Activated CD8-positive, alpha-beta memory T cell treated with anti-CD3 and anti-CD28 coated beads, Interleukin-2, amount 50 U/mL, for 48 hours (primary cell): ENCODE results near the gene DNAJB1.
"Not testable (repeated sequence)": the region's sequence is repeated elsewhere in the genome, so short reads cannot be mapped to it uniquely, and the experiment has no call there.

Experiments
- DNase-seq: peaks from one replicate; pipeline ENCODE4 v3.0.0-alpha.2; 2020

DNAJB1 gene

DNA sequence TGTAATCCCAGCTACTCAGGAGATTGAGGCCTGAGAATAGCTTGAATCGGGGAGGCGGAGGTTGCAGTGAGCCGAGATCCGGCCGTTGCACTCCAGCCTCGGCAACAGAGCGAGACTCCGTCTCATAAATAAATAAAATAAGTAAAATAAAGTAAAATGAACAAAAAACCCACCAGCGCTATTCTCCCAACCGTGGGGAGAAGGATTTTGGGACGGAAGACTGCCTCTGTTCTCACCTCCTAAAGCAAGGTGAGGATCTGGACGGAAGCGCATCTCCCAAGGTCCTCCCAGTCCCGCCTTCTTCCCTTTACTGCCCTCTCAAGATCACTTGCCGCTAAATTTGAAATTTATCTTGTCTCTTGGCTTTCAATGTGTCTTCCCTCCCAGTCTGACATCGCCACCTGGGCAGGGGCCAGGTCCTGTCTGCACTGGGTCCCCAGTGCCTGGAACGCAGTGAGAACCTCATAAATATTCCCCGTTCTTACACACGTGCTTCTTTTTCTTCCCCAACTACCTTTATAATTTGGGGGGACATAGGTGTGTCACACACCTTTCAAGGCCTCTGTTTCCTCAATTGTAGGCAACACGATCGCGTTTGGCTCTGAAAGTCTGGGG is 1.2 kb upstream of the DNAJB1 start:
- DNase-seq = no peak

DNA sequence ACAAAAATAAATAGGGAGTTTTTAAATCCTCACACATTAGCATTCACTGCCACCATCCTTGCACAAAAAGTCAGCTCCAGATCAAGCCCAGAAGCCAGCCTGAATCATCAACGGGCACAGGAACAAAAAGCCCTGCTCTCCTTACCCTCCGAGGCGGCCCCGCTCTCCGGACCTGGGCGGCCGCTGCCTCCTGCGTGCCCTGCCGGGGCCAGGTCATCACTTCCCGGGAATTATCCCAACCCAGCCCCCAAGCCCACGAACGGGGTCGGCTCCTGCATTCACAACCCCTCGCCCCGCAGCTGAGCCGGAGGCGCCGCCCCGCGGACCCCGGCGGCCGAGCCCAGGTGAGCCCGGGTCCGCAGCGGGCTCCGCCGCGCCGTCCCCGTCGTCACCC is 754 bp downstream of the DNAJB1 start:
- DNase-seq = no peak

DNA sequence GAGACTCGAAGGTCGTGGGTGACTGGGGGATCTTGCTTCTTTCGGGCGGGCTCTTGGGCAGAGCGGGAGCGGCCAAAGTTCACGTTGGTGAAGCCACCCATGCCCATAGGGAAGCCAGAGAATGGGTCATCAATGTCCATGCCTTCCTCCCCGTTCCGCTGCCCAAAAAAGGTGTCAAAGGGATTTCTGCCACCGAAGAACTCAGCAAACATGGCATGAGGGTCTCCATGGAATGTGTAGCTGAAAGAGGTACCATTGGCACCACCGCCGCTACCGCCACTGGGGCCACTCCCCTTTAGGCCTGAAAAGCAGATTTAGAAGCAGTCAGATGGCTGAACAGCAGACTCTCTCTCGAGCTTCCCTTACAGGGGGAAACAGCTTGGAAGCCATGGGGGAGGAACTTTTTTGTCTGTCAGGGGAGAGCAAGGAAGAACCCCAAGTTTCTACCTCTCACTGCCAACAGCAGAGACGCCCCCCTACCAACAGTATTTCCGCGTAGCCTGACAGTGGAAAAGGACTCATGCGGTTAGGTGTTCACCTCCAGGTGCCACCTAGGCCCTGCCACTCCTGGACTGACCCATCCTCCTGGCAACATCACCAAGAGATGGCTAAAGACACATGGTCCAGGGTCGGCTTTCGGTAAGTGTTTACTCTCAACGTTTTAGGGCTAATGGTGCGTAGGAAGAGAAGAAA is 1.3 kb downstream of the DNAJB1 start:
- DNase-seq = no peak

DNA sequence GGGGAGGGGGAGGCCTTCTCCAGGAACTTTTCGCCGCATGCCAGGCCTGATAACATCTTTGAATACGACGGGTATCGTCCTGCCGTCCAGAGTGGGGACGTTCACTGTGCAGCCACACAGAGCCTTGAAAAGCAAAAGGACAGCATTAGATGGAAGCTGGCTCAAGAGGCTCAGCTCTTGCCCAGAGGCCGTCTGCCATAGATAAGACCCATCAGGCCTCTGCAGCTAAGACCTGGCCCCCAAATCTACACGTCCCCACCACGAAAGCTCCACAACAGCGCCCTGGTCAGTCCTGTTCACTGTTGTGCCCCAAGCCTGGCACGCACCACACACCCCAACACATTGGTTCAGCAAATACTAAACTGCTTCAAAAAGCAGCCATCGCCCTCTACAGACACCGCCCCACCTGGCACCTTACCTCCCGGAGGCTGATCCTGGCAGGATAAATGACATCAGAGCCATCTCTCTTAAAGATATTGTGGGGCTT is 2.1 kb downstream of the DNAJB1 start:
- DNase-seq = no peak

DNA sequence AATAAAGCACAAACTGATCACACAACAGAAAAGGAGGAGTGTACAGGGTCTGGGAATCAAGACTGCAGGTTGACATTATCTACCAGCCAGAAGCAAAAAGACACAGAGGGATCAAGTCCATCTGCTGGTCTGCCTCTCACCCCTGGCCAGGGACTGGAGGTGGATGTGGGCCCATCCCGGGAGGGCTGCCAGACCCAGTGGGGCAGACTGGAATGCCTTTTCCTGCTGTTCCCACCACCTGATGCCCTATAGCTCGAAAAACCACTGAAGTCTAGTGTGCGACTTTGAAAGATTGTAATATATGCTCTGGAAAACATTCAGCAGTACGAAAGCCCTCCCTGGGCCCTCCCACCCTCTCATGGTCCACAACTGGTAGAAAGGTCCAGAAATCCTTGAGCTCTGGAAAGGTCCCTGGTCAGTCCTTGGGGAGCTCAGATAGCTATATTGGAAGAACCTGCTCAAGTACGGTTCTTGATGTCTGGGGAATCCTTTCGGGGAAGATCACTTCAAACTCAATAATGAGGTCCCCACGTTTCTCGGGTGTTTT is 2.6 kb downstream of the DNAJB1 start:
- no peak for DNase-seq

DNA sequence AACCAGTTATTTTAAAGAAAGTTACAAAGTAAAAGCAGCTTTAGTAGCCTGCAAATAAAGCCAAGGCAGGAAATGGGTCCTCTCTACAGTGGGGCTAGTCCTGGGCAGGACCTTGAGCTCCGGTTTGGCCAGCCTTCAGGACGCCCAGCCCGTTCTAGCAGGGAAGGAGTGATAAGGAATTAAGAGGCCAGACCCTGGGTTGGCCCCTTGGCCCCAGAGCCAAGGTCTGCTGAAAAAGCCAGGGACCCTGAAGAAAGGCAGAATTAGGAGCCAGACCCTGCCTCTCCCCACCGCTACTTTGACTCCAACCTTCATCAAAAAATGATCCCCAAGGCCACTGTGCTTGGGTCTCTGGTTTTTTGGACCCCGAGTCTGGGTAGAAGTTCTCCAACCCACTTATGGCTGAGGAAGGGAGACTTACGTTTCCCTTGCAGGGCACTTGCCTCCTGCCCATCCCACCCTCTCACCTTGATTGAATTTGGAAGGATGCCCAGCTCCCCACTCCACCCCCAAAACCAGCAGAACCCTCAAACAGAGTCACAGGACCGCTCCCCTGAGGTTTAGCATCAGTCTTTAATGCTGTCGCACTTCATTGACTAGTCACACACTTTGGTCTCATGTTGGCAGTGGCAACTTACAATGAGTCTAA is 3.9 kb downstream of the DNAJB1 start:
- no peak for DNase-seq

DNA sequence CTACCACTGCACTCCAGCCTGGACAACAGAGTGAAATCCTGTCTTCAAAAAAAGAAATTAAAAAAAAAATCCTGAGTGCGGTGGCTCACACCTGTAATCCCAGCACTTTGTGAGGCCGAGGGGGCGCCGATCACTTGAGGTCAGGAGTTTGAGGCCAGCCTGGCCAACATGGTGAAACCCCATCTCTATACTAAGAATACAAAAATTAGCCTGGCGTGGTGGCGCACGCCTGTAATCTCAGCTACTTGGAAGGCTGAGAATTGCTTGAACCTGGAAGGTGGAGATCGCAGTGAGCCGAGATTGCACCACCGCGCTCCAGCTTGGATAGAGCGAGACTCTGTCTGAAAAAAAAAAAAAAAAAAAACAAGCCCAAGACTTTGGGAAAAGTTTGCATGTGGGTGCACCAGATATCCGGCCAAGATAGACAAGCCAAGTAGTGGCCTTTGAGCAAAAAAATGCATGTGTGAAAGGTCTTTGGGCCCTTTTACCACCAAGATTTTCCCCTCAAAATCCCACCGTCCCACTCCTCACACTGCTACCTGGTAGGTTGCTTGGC is 5.7 kb downstream of the DNAJB1 start:
- no peak for DNase-seq

DNA sequence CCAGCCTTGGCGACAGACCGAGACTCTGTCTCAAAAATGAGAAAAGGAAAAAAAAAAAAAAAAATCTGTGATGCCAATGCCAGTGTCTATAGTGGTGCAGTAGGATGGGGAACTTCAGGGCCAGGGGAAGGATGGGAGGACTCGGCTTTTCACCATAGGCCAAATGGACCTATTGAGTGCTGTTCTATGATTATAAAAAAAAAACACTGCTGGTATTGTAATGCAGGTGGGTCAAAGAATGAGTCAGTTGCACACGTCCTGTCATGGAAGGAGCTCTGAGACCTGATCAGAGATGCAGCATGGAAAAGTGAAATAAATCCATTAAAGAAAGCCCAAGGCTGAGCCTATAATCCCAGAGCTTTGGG is 7.0 kb downstream of the DNAJB1 start:
- DNase-seq = no peak

DNA sequence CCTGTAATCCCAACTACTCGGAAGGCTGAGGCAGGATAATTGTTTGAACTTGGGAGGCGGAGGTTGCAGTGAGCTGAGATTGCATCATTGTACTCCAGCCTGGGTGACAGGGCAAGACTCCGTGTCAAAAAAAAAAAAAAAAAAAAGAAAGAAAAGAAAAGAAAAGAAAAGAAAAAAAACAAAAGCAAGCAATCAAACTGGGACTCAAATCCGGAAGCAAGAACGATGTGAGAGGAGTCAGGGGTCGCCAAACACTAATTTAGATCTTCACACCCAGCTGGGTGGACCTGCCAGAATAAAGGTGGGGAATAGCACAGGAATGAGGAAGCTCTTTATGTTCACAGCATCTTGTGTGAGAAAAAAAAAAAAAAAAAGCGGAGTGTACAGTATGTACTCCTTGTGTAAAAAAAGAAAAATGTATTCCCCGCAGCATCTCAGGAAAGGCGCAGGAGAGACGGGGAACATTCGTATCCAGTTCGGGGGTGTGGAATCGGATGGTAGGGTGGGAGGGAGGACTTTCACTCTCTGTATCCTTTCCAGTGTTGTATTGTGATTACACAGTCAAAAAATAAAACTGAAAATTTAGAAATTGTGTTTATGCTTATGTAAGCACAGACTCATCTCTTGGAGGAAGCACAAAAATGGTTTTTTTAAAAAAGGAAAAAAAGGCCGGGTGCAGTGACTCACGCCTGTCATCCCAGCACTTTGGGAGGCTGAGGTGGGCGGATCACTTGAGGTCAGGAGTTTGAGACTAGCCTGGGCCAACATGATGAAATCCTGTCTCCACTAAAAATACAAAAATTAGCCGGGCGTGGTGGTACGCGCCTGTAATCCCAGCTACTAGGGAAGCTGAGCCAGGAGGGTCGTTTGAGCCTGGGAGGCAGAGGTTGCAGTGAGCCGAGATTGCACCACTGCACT is 7.6 kb downstream of the DNAJB1 start:
- DNase-seq = no peak

DNA sequence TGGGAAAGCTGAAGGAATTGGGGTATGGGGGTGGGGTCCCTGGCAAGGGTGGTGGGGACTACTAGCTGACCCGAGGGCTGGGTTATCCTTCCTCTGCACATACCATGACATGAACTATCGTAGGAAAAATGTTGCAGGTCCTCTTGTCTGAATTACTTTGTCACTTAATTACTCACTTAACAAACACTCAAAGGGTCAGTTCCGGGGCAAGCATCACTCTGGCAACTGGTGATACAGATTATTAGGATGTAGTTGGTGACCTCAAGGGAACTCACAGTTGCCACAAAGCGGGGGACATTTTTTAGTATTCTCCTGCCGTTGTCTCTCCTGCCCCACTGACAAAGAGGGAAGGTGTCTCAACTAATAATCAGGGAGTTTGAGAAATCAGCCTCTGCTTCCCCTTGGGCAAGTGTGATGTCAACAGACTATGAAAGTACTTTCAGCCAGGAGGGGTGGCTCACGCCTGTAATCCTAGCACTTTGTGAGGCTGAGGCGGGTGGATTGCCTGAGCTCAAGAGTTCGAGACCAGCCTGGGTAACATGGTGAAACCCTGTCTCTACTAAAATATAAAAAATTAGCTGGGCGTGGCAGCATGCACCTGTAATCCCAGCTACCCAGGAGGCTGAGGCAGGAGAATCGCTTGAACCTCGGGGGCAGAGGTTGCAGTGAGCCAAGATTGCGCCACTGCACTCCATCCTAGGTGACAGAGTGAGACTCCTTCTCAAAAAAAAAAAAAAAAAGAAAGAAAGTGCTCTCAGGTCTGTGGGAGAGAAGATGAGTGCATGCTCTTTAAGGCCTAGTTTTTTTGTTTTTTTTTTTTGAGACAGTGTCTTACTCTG is 10.3 kb downstream of the DNAJB1 start:
- DNase-seq = no peak

DNA sequence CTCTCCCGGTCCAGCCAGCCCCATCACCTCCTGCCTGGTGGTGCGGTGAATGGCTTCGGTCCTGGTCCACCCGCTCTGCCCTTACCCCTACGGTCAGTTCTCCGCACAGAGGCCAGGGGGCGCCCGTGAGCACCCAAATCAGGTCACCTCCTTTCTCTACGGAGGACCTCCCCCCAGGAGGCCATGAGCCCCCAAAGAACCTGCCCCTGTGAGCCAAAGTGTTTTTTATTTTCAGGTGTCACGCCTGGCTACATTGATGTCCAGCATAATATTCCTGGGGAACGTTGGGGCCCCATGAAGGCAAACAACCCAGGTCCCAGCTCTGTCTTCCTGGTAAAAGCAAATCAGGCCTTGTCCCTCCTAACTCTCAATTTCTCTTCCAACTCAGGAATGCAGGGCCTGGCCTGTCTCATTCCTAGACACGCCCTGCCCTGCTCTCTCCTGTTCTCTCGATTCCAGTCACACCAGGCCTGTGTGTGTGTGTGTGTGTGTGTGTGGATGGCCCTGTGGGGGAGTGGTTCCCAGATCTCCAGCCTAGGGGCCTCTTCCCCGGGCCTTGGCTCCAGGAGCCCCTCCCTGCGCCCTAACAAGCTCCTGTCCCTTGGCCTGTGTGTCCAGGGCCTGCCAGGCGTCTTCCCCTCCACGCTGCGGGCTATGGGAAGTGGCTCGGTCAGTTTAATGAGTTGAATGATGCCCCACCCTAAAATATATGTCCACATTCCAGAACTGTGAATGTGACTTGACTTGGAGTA is 12.5 kb downstream of the DNAJB1 start:
- peak; percentile 93 for DNase-seq

DNA sequence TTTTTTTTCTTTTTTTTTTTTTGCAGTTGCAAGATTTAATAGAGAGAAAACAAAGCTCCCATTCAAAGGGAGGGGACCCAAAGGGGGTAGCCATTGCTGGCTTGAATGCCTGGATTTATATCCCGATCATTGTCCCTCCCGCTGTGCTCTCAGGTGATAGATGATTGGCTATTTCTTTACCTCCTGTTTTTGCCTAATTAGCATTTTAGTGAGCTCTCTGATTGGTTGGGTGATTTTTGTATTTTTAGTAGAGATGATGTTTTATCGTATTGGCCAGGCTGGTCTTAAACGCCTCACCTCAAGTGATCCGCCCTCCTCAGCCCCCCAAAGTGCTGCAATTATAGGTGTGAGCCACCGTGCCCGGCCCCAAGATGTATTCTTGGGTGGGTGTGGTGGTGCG is 13.6 kb downstream of the DNAJB1 start:
- not testable (repeated sequence) for DNase-seq

DNA sequence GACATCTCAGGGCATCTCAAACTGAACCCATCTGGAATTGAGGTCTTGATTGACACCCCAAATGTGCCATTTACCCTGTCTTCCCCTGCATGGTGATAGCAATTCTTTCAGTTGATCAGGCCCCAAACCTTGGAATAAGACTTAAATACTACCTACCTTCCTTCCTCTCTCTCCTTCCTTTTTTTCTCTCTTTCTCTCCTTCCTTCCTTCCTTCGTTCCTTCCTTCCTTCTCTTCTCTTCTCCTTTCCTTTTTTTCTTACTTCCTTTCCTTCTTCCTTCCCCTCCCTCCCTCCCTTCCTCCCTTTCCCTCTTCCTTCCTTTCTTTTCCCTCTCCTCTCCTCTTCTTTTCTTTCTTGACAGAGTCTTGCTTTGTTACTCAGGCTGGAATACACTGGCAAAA is 14.9 kb downstream of the DNAJB1 start:
- DNase-seq = no peak

DNA sequence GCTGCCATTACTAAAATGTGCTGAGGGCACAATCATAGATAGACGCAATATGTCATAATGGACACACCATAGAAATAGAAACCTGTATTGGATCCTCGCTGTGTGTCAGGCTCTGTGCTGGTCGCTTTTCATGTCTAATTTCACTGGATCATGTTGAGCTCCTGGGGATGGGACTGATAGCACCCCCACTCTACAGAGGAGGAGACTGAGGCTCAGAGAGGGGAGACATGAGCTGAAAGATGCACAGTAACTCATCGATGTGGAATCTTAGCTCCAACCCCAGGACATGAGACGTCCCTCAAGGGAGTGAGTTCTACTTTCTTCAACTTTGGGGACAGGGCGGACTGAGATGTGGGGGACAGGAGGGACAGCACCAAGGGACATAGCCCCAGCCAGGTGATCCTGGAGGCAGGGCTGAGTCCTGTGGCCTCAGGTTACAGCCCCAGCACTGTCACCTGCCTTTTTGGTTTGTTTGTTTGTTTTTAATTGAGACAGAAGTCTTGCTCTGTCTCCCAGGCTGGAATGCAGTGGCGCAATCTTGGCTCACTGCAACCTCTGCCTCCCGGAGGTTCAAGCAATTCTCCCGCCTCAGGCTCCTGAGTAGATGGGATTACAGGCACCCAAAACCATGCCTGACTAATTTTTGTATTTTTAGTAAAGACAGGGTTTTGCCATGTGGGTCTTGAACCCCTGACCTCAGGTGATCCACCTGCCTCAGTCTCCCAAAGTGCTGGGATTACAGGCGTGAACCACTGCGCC is 15.7 kb downstream of the DNAJB1 start:
- DNase-seq = no peak

DNA sequence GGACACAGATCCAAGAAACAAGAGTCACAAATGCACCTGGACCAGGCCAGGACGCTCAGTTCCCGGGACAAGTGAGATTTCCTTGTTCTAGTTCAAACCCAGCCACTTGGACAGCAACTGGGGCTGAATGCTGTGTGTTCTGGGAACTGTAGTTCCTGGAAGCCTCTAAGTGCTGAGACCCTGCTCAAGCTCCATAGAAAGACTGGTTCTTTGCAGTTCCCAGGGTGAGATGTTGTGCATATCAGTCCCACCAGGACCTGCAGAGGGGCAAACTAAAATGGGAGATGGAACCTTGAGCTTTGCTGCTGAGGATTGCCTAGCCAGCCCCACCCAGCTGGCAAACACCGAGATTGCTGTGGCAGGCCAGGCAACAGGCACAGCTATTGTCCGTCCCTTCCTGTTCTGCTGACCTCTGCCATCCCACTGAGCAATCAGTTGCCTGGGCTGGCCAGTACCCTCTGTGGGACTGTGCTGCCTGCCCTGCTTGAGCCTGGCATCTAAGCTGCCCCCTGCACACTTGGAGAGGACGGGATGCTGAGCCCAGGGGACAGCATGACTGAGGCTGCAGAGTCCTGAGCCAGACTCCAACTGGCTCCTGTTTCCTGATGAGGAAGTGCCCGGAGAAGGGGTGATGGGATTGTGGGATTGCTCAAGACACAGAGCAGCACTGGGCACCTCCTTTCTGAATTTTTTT is 20.8 kb downstream of the DNAJB1 start:
- no peak for DNase-seq

DNA sequence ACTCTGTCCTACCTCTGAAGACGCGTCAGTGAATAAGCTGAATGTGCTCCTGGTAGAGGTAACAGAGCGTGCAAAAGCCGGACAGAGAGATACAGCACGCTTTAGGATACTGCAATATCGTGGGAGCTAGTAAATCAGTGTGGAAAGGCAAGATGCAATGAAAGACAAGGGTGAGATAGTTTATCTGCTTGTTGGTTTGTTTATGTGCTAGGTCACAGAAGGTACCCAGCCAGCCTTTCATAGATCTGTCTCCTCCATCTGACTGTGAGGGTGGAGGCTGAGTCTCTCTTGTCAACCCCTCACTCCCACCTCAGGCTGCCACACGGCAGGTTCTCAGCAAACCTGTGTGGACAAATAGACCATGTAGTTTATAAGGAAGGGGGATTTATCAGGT is 21.4 kb downstream of the DNAJB1 start:
- no peak for DNase-seq

DNA sequence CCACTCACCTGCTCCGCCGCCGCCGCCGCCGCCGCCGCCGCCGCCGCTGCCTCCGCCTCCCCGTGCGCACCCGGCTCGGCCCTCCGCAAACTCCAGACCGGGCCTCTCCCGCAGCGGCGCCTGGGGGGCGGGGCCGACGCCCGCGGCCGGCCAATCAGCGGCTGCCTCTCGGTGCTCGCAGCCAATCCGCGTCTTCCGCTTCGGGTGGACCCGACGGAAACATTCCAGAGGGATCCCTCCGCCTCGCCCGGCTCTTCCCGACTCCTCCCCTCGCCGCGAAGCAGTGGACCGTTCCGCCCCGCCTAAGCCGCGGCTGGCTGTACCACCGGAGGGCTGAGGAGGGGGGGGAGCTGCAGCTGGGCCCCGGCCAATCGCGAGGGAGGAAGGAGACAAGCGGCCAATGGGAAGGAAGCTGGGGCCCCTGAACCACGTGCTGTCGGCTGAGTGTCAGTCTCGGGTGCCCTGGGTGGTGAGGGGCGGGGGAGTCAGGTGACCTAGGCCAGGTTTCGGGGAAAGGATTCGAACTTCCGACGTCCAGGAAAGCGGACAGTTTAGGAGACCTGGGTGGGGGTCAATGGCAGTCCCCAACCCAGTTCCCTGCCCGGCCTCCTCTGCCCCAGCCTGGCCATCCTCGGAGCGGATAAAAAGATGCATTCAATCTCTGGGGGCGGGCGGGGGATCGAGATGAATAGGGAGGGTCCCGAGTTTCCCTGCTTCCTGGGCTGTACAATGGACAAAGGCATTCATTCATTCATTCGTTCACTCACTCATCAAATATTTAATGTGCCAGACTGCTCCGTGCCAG is 22.0 kb downstream of the DNAJB1 start, which contains the start of gene GIPC1:
TSS of gene GIPC1 (minus strand) at position 99 of the 805 bp plus-strand sequence. CDS start 13,151 bp downstream, outside the sequence.
- DNase-seq = peak; percentile 92

DNA sequence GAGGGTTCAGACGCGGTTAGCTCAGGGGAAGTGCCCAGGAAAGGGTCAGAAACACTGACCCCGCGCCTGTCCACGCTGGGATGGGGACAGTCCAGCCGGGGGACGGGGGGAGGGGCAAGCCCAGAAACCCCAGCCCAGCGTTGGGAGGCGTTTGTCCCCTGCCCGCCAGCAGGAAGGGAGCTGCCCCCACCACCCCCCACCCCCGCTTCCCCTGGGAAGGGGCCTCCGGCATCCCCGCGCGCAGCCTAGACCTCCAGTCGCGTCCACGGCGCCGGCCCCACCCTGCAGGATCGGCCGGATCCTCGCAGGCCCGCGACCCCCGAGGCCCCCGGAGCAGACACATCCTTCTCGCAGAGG is 22.5 kb downstream of the DNAJB1 start:
- no peak for DNase-seq
